Ascending aorta (tissue), 2 donors: ENCODE results near the gene DIP2A. TPM values are rescaled to one million over a fixed set of nuclear protein-coding genes. Genes with fewer than 3 reads are reported as not detected.

Experiments used
- DNase-seq, 2 donors: peaks; one replicate each; pipeline ENCODE4 v3.0.0-alpha.2; 2019; ENCODE audit warnings: low spot score in 2 of 2
- H3K27ac ChIP-seq, 2 donors: fragments of 200-600 bp; sonication (generic); one replicate each; pipeline ENCODE4 v1.5.1; 2016 to 2017; ENCODE audit warnings: mild to moderate bottlenecking in 1 of 2
- H3K27me3 ChIP-seq: fragments of 200-600 bp; sonication (generic); one replicate; pipeline ENCODE4 v1.5.1; 2017
- H3K36me3 ChIP-seq, 2 donors: fragments of 200-600 bp; sonication (generic); one replicate each; pipeline ENCODE4 v1.5.1; 2016
- H3K4me1 ChIP-seq, 2 donors: fragments of 200-600 bp; sonication (generic); one replicate each; pipeline ENCODE4 v1.5.1; 2016 to 2017; ENCODE audit warnings: mild to moderate bottlenecking in 1 of 2
- H3K4me3 ChIP-seq, 2 donors: fragments of 200-600 bp; sonication (generic); one replicate each; pipeline ENCODE4 v1.5.1; 2016 to 2017; ENCODE audit warnings: mild to moderate bottlenecking in 1 of 2
- H3K9me3 ChIP-seq, 2 donors: fragments of 200-600 bp; sonication (generic); one replicate each; pipeline ENCODE4 v1.5.1; 2016
- CTCF ChIP-seq, 3 experiments: fragments of 200-600 bp in 2 of 3; fragments of 450-650 bp in 1 of 3; sonication (generic) in 2 of 3; IDR thresholded peaks; one replicate each; pipeline ENCODE4 v1.5.1; 2016 to 2019; ENCODE audit warnings: antibody characterized with exemption in 3 of 3, mild to moderate bottlenecking in 1 of 3, moderate library complexity in 1 of 3
- intact Hi-C: fragments of 100-400 bp; cut with DNase I; formaldehyde crosslinking; loops from one replicate; pipeline ENCODE4 v1.15.1; 2023
- total RNA-seq: library from RNA; depleted of rRNA; stranded (reverse); fragments of >200 nt; gene quantifications from one replicate; pipeline ENCODE4 v1.1.0, GENCODE V29; 2016

The DIP2A gene
- total RNA-seq, 1 donor from 2014 or later = 72.8 TPM

- no peak for DNase-seq
- H3K36me3 ChIP-seq = peaks cover 61 to 92% of the 10 kb centered on the region in 2 donors
- intact Hi-C loops = no loop called here
Measured at GRCh38 chr21:46555225-46555617, 96.5 kb downstream of the DIP2A start.

GRCh38 chr21:46555678-46556077 is 97.0 kb downstream of the DIP2A start:
- no peaks in the 10 kb centered on the region for H3K4me1 ChIP-seq
- peaks cover 62 to 92% of the 10 kb centered on the region in 2 donors for H3K36me3 ChIP-seq
- no peak for DNase-seq

More at GRCh38 chr21:46555225-46555617, 96.5 kb downstream of the DIP2A start:
- Histone ChIP-seq H3K4me1 (no peaks in the 10 kb centered on the region), H3K27me3 (no peaks in the 10 kb centered on the region), H3K27ac (no peak overlapping the region), H3K4me3 (no peak overlapping the region), H3K9me3 (no peaks in the 10 kb centered on the region)
- no peak for TF ChIP-seq CTCF (IDR thresholded peaks at IDR 0.05)

GRCh38 chr21:46556802-46557201 is 98.1 kb downstream of the DIP2A start:
- TF ChIP-seq CTCF (IDR thresholded peaks at IDR 0.05) = no peak
- H3K36me3 ChIP-seq = peaks cover 58 to 92% of the 10 kb centered on the region in 2 donors
- H3K4me1 ChIP-seq = no peaks in the 10 kb centered on the region
- intact Hi-C loops = no loop called here
- no peak overlapping the region for H3K27ac ChIP-seq
- no peak overlapping the region for H3K4me3 ChIP-seq
- no peaks in the 10 kb centered on the region for H3K9me3 ChIP-seq
- no peaks in the 10 kb centered on the region for H3K27me3 ChIP-seq
- DNase-seq = no peak

More at GRCh38 chr21:46555678-46556077, 97.0 kb downstream of the DIP2A start:
- Histone ChIP-seq H3K27ac (no peak overlapping the region), H3K27me3 (no peaks in the 10 kb centered on the region), H3K9me3 (no peaks in the 10 kb centered on the region), H3K4me3 (no peak overlapping the region)
- no peak for TF ChIP-seq CTCF (IDR thresholded peaks at IDR 0.05)
- intact Hi-C loops = no loop called here

GRCh38 chr21:46557469-46557868 is 98.8 kb downstream of the DIP2A start:
- H3K27me3 ChIP-seq = no peaks in the 10 kb centered on the region
- H3K9me3 ChIP-seq = no peaks in the 10 kb centered on the region
- no peaks in the 10 kb centered on the region for H3K4me1 ChIP-seq
- intact Hi-C loops = no loop called here
- peaks cover 54 to 92% of the 10 kb centered on the region in 2 donors for H3K36me3 ChIP-seq
- no peak overlapping the region for H3K4me3 ChIP-seq
- DNase-seq = no peak
- no peak for TF ChIP-seq CTCF (IDR thresholded peaks at IDR 0.05)
- no peak overlapping the region for H3K27ac ChIP-seq

- intact Hi-C loops = no loop called here
- no peaks in the 10 kb centered on the region for H3K4me1 ChIP-seq
- H3K27me3 ChIP-seq = no peaks in the 10 kb centered on the region
- H3K27ac ChIP-seq = no peak overlapping the region
- H3K36me3 ChIP-seq = peaks cover 54 to 95% of the 10 kb centered on the region in 2 donors
- H3K4me3 ChIP-seq = no peak overlapping the region
- no peak for TF ChIP-seq CTCF (IDR thresholded peaks at IDR 0.05)
- DNase-seq = no peak
- no peaks in the 10 kb centered on the region for H3K9me3 ChIP-seq
Measured at GRCh38 chr21:46557919-46558392, 99.3 kb downstream of the DIP2A start.
